ENCODE results near the gene CAMKK1.
"Not testable (repeated sequence)": the region's sequence is repeated elsewhere in the genome, so short reads cannot be mapped to it uniquely, and the experiment has no call there.

Gene CAMKK1

GRCh38 chr17:3846437-3847164, 46.3 kb downstream of the CAMKK1 start:
- no peak for DNase-seq (ENCODE audit: low spot score)

DNA sequence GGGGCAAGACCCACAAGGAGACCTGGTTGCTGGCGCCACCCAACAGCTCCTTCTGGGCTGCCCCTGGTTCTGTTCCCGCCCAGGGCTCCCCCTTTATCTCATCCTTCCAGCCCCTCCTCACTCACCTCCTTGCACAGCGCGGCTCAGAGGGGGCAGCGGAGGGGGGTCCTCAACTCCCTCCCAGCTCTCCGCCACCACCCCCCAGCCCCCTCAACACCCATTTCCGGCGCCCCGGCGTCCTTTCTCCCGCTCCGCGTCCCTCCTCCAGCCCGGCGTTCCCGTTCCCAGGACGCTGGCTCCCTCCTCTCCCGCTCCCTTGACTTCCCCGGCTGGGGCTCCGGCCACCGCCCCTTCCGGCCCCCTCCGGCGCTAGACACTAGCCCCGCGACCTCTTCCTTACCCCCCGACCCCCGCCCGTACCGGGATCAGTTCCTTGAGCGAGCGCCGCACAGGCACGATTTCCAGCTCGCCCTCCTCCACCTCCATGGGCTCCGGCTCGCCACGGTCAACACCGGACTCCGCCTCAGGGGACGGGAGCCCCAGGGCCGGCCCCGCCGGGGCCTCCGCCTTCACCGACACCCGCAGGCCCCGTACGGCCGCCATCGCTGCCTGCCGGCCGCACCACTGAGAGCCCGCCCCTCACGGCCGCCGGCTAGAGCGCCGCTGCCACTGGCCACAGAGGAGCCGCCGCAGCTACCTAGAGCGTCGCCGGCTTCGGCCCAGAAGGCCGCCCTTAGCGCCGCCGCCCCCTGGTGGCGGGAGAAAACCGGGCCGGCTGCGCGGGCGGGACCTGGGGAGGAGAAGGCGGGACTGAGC, 47.0 kb downstream of the CAMKK1 start, which contains the start of gene NCBP3:
Gene NCBP3 (minus strand): TSS at position 626 of the 816 bp plus-strand sequence. CDS start 23 bp downstream, at position 603.
- DNase-seq (ENCODE audit: low spot score): peak; percentile 91

DNA sequence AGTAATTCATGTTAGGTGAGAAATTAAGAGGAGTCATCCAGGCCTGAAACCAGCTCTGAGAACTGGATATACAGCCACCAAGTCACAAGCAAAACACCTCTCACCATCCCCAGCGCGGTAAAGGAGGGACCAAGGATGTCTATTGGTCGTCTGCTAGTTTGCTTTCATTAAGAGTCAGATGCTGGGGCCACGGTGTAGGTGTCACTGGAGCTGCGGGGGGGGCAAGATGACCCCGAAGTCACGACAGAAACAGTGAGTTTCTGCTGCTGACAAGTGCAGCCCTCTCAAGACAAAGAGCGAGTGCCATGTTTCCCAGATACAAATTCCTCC, 47.6 kb downstream of the CAMKK1 start:
- no peak for DNase-seq (ENCODE audit: low spot score)

DNA sequence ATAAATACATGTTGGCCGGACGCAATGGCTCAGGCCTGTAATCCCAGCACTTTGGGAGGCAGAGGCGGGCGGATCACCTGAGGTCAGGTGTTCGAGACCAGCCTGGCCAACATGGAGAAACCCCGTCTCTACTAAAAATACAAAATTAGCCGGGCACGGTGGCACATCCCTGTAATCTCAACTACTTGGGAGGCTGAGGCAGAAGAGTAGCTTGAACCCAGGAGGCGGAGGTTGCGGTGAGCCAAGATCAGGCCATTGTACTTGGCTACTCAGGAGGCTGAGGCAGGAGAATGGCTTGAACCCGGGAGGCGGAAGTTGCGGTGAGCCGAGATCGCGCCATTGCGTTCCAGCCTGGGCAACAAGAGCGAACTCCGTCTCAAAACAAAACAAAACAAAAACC, 48.3 kb downstream of the CAMKK1 start:
- DNase-seq (ENCODE audit: low spot score): not testable (repeated sequence)

- DNase-seq (ENCODE audit: low spot score): no peak
Measured at GRCh38 chr17:3843935-3844516, 48.8 kb downstream of the CAMKK1 start.

- no peak for DNase-seq (ENCODE audit: low spot score)
Measured at GRCh38 chr17:3838206-3838605, 54.6 kb downstream of the CAMKK1 start.

- no peak for DNase-seq (ENCODE audit: low spot score)
Measured at GRCh38 chr17:3836551-3836950, 56.3 kb downstream of the CAMKK1 start.

DNA sequence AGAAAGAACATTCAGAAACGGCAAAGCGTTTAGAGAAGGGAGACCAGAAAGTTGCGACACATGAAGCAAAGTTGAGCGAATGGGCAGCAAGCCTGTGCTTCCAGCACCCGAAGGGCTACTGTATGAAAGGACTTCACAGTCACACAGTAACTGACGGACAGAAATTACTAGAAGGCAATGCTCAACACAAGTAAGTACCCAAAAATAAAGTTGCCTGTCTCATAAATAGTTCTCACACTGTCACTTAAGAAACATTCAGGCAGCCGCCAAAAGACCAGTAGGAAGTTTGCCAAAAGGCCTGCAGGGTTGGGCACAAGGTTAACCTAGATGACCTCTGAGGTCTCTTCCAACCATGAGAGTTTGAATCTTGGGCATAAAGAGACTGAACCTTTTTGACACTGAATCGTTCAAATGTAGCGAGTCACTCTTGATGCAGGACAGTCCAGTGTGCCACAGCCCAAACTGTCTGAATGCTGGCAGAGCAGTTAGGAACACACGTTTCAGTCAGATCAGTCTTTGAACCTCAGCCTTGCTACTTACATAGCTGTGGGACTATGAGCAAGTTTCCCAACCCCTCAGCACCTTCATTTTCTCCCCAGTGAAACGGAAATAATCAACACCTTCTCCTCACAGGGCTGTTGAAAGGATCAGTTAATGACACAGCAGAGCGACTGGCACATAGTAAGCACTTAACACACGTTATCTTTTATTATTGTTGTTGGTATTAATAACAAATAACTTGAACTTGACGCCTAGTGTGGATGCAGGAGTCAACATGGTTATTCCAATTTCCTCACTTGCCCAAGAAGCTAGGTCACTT, 57.2 kb downstream of the CAMKK1 start:
- no peak for DNase-seq (ENCODE audit: low spot score)

GRCh38 chr17:3834811-3835210, 58.0 kb downstream of the CAMKK1 start:
- DNase-seq (ENCODE audit: low spot score): no peak

DNA sequence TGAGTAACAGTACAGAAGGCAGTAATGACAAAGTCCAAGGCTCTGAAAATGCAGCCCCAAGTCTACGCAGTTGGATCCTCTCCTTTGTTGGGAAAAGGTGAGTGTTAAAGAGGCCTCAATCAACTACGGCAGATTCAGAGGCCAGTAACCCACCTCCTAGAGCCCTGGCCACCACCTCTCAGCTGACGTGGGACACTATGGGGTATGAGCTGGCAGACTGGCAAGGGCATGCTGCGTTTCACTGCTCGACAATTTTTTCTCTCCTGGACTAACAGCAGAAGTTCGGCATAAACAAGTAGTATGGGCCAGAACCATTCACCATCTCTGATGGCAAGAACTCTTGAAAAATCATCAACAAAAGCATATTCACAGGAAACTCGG, 64.0 kb downstream of the CAMKK1 start:
- DNase-seq (ENCODE audit: low spot score): no peak

- no peak for DNase-seq (ENCODE audit: low spot score)
Measured at GRCh38 chr17:3828151-3828851, 64.6 kb downstream of the CAMKK1 start.

- DNase-seq (ENCODE audit: low spot score): peak; percentile 81
Measured at GRCh38 chr17:3827124-3827773, 65.6 kb downstream of the CAMKK1 start.

DNA sequence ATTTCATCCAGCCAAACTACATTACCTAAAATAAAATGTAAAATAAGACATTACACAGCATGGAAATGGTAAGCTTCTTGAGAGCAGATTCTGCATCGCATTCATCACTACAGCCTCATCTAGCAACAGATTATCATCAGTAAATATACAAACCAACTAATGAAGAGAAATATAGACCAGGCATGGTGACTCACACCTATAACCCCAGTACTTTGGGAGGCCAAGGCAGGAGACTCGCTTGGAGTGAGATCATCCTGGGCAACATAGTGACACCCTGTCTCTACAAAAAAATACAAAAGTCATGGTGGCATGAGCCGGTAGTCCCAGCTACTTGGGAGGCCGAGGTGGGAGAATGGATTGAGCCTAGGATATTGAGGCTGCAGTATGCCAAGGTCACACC, 66.7 kb downstream of the CAMKK1 start:
- DNase-seq (ENCODE audit: low spot score): no peak

- DNase-seq (ENCODE audit: low spot score): no peak
Measured at GRCh38 chr17:3821101-3821500, 71.8 kb downstream of the CAMKK1 start.

DNA sequence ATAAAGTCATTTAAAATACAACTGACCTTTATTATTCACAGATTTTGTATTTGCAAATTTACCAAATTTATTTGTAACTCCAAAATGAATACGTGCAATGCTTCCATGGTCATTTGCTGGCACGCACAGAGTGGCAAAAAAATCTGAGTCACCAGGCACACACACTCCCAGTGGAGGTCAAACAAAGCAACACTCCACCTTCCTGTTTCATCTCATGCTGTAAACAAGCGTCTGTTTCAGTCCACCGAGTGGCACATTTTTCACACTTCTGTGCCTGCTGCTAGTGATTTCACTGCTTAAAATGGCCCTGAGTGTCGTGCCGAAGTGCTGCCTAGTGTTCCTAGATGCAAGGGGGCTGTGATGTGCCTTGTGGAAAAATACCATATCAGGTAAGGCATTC, 74.1 kb downstream of the CAMKK1 start:
- peak; percentile 26 for DNase-seq (ENCODE audit: low spot score)

DNA sequence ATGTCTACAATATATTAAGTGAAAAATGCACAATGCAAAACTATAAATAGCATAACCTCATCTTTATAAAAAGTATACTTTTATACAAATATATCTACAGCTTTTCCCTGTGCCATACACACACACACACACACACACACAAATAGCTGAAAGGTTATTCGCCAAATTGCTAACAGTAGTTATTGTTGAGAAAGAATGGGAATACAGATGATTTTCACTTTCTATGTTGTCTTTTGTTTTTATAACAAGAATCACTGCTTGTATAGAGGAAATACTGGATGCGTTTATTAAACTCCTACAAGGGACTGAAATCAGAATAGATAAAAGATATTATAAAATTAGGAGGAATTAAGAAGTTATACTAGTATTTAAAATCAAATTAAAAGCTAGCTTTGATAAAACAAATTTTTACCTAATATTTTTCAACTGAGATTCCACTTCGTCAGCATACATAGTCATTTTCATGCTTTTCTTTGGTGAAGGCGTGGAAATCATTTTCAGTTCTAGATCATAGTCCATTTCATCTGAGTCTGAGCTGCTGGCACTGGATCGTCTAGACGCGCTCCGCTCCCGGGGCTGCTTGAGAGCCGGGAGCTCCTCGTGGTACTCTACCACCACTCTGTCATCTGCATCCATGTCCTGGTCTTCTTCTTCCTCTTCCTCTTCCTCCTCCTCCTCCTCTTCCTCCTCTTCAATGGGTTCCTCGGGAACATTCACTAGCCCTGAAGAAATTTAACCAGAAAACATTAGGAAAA, 74.8 kb downstream of the CAMKK1 start:
- DNase-seq (ENCODE audit: low spot score): peak; percentile 66

GRCh38 chr17:3815925-3816324, 76.9 kb downstream of the CAMKK1 start:
- DNase-seq (ENCODE audit: low spot score): no peak

- no peak for DNase-seq (ENCODE audit: low spot score)
Measured at GRCh38 chr17:3815122-3815521, 77.7 kb downstream of the CAMKK1 start.

- no peak for DNase-seq (ENCODE audit: low spot score)
Measured at GRCh38 chr17:3814361-3814760, 78.5 kb downstream of the CAMKK1 start.

GRCh38 chr17:3813171-3813570, 79.7 kb downstream of the CAMKK1 start:
- no peak for DNase-seq (ENCODE audit: low spot score)

Data from globus pallidus (tissue), 1 donor.